ENCODE results near the gene OR11H6.

DNA sequence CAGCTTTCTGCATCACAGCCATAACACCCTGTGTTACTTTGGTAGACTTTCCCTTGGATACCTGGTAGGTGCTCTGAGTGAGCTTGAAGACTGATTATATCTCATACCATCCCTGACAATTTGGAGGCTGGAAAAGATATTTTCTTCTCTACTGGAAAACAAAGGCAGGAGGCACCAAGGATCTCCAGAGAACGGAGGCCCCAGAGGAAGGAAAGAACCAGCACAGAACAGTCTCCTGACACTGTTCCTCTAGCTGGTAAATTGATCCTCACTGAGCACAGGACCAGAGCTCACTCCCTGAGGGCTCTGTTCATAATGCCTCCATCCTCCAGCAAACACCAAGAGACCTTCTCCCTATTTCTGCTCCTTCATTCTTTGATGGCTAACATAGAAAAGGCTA, 32.9 kb upstream of the OR11H6 start, which contains the start of gene OR11G2:
- TF ChIP-seq, protein P1, sequence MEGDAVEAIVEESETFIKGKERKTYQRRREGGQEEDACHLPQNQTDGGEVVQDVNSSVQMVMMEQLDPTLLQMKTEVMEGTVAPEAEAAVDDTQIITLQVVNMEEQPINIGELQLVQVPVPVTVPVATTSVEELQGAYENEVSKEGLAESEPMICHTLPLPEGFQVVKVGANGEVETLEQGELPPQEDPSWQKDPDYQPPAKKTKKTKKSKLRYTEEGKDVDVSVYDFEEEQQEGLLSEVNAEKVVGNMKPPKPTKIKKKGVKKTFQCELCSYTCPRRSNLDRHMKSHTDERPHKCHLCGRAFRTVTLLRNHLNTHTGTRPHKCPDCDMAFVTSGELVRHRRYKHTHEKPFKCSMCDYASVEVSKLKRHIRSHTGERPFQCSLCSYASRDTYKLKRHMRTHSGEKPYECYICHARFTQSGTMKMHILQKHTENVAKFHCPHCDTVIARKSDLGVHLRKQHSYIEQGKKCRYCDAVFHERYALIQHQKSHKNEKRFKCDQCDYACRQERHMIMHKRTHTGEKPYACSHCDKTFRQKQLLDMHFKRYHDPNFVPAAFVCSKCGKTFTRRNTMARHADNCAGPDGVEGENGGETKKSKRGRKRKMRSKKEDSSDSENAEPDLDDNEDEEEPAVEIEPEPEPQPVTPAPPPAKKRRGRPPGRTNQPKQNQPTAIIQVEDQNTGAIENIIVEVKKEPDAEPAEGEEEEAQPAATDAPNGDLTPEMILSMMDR (conservative IDR thresholded peaks at IDR 0.05; ENCODE audit: low read depth, low read length): no peak
- TF ChIP-seq MAZ (IDR thresholded peaks at IDR 0.05; ENCODE audit: borderline replicate concordance, low read depth, low read length): no peak
- no peak for TF ChIP-seq RCOR1 (IDR thresholded peaks at IDR 0.05; ENCODE audit: insufficient replicate concordance, low read length)
- TF ChIP-seq, protein P2, sequence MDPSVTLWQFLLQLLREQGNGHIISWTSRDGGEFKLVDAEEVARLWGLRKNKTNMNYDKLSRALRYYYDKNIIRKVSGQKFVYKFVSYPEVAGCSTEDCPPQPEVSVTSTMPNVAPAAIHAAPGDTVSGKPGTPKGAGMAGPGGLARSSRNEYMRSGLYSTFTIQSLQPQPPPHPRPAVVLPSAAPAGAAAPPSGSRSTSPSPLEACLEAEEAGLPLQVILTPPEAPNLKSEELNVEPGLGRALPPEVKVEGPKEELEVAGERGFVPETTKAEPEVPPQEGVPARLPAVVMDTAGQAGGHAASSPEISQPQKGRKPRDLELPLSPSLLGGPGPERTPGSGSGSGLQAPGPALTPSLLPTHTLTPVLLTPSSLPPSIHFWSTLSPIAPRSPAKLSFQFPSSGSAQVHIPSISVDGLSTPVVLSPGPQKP (IDR thresholded peaks at IDR 0.05; ENCODE audit: borderline replicate concordance, low read depth, low read length): no peak
- TF ChIP-seq POLR2A (IDR thresholded peaks at IDR 0.05; ENCODE audit: low read depth, low read length): no peak
- no peak for TF ChIP-seq BHLHE40 (IDR thresholded peaks at IDR 0.05; ENCODE audit: low read depth, low read length)
- TF ChIP-seq MXI1 (IDR thresholded peaks at IDR 0.05; ENCODE audit: borderline replicate concordance, low read depth, low read length): no peak
- TF ChIP-seq RAD21 (IDR thresholded peaks at IDR 0.05; ENCODE audit: low read length): no peak
- TF ChIP-seq CEBPB (IDR thresholded peaks at IDR 0.05; ENCODE audit: low read depth, low read length): no peak
- no peak for TF ChIP-seq RFX5 (IDR thresholded peaks at IDR 0.05; ENCODE audit: low read depth, low read length)
- TF ChIP-seq MAFK (IDR thresholded peaks at IDR 0.05; ENCODE audit: low read depth, low read length): no peak
- TF ChIP-seq SMC3 (IDR thresholded peaks at IDR 0.05; ENCODE audit: low read depth, low read length): no peak
- TF ChIP-seq, protein P3, sequence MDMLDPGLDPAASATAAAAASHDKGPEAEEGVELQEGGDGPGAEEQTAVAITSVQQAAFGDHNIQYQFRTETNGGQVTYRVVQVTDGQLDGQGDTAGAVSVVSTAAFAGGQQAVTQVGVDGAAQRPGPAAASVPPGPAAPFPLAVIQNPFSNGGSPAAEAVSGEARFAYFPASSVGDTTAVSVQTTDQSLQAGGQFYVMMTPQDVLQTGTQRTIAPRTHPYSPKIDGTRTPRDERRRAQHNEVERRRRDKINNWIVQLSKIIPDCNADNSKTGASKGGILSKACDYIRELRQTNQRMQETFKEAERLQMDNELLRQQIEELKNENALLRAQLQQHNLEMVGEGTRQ (IDR thresholded peaks at IDR 0.05; ENCODE audit: low read depth, low read length): no peak
- no peak for TF ChIP-seq FOS (IDR thresholded peaks at IDR 0.05; ENCODE audit: low read depth, low read length)
